Measurements from ENCODE around the gene LPO.

The LPO gene

DNA sequence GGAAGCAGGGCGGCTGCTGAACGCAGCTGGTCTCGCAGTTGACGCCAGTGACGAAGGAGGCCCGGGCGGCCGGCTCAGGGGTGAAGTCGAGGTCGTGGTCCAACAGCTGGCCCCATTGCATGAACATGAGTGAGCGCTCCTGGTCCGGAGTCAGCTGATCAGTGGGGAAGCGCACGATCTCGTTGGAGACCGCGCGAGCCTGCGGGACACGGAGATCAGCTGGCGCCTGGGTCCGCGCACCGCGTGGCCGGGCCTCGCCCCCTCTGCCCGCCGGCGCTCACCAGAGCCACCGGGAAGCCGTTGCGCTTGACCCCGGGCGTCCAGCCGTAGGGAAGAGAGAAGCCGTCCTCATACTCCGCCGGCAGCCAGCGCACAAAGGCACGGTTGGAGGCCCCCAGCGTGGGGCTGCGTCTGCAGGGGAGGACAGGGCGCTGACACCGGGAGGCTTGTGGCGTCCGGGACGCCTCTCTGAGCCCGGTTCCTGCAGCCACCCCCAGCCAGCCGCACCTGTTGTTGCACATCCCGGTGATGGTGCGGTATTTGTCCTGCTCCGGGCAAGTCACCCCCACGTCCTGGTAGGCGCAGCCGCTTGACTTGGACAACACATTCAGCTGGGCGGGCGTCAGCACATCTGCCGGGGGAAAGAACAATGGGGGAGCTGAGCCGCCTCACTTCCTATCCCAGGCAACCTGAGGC lies 40.8 kb downstream of the LPO start:
- H3K4me3 ChIP-seq (ENCODE audit: low read depth, low read length): no peak overlapping the region
- no peak overlapping the region for H3K9ac ChIP-seq (ENCODE audit: low read depth, low read length)
- peaks cover 5% of the 10 kb centered on the region; the same call in 1 of the 2 replicates for H3K4me1 ChIP-seq (ENCODE audit: control insufficient read depth, insufficient read depth, low read length)
- H3K27ac ChIP-seq (ENCODE audit: low read depth, low read length): no peak overlapping the region
- H3K36me3 ChIP-seq (ENCODE audit: control insufficient read depth, insufficient read depth, low read length): no peaks in the 10 kb centered on the region
- H3K27me3 ChIP-seq (ENCODE audit: control insufficient read depth, insufficient read depth, low read length): peaks cover 21% of the 10 kb centered on the region
- no peaks in the 10 kb centered on the region for H3K9me3 ChIP-seq (ENCODE audit: control insufficient read depth, insufficient read depth, low read length)

DNA sequence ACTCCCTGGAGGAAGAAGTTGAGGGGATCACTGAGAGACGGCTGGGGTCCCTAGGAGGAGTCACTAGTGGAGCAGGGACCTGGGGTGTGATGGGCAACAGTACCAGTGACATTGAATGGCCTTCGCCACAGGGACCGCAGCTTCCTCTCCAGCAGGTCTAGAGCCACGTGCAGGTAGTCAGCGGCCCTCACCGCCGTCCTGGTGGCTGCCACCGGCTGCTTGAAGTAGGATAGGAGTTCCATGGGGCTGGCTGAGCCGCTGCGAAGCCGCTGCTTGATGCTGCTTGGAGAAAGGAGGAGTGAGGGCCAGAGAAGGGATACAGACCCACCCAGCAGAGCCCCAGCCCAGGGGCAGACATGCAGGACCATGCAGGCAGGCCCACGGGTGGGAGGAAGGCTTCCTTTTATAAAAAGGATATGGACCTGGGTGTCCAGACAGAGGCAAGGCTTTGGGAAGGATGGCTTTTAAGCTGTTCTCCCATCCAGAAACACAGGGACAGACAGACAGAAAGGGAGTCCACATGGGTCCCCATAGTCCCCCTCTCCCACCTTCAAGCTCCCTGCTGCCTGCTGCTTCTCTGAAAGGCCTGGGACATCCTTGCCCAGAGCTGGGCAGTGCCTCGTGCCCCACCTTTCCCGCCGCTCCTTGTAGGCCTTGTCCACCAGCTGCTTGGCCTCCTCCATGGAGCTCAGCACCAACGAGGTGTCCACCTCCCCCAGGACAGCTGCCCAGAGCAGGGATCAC lies 41.5 kb downstream of the LPO start:
- H3K27me3 ChIP-seq (ENCODE audit: control insufficient read depth, insufficient read depth, low read length): peaks cover 21% of the 10 kb centered on the region
- no peak overlapping the region for H3K4me3 ChIP-seq (ENCODE audit: low read depth, low read length)
- H3K9me3 ChIP-seq (ENCODE audit: control insufficient read depth, insufficient read depth, low read length): no peaks in the 10 kb centered on the region
- H3K27ac ChIP-seq (ENCODE audit: low read depth, low read length): no peak overlapping the region
- no peak overlapping the region for H3K9ac ChIP-seq (ENCODE audit: low read depth, low read length)
- H3K4me1 ChIP-seq (ENCODE audit: control insufficient read depth, insufficient read depth, low read length): peaks cover 12% of the 10 kb centered on the region
- no peaks in the 10 kb centered on the region for H3K36me3 ChIP-seq (ENCODE audit: control insufficient read depth, insufficient read depth, low read length)

DNA sequence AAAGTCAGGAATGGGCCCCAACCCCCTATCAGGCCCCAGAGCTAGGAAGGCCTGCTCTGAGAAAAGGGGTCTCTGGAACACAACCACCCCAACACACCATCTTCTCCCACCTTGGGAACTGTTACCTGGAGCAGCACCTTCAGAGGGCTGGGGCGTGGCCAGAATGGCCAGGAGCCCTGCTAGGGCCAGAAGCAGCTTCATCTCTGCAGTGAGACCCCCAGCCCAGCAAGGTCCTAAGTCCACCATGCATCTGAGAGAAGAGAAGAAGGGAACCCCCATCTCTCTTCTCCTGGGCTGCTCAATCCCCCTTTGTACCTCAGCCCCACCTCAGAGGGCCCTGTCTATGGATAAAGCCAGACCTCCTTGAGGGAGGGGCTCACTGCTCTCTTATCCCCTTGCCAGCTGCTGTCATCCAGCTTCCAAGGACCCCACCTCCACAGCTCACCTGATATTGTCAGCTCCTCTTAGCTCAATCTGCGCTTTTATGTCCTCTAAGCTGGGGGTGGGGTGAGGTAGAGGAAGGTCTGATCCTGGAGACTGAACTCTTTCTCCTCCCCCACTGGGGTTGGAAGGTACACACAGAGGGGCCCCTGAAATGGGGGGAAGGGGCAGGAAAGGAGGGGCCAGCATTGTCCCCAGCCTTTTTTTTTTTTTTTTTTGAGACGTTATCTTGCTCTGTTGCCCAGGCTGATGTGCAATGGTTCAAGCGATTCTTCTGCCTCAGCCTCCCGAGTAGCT lies 42.3 kb downstream of the LPO start, which contains the start of gene MPO:
Gene MPO, minus strand, starts transcription at position 456 of the 738 bp plus-strand sequence. Its CDS starts 177 bp downstream, at position 279.
- Histone ChIP-seq H3K9ac (ENCODE audit: low read depth, low read length) (no peak within 1 kb of the TSS), H3K27me3 (ENCODE audit: control insufficient read depth, insufficient read depth, low read length) (peaks cover 21% of the 10 kb centered on the region), H3K9me3 (ENCODE audit: control insufficient read depth, insufficient read depth, low read length) (no peaks in the 10 kb centered on the region), H3K36me3 (ENCODE audit: control insufficient read depth, insufficient read depth, low read length) (no peaks in the 10 kb centered on the region), H3K4me1 (ENCODE audit: control insufficient read depth, insufficient read depth, low read length) (peaks cover 16% of the 10 kb centered on the region), H3K27ac (ENCODE audit: low read depth, low read length) (no peak within 1 kb of the TSS), H3K4me3 (ENCODE audit: low read depth, low read length) (no peak within 1 kb of the TSS)

DNA sequence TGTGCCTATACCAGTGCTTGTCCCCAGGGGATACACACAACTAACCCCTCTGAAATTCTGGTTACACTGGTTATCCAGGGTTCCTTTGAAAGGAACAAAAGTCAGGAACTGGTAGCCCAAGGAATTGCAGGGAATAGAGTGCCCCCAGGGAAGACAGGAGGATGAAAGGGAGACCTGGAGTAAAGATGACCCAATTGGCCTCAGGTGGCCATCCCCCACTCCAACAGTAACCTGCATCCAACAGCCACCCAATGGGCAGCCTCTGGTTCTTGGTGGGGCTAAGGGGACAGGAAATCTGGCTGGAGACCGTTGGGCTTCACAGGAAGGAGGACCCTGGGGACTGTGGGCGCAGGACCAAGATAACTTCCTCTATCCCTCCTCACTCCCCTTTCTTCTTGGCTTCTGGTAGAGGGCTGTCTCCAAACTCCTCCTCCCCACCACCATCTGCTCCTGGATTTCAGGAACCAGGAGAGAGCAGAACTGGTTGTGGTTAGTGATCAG lies 43.2 kb downstream of the LPO start:
- Histone ChIP-seq H3K4me3 (ENCODE audit: low read depth, low read length) (no peak overlapping the region), H3K27me3 (ENCODE audit: control insufficient read depth, insufficient read depth, low read length) (peaks cover 21% of the 10 kb centered on the region), H3K9me3 (ENCODE audit: control insufficient read depth, insufficient read depth, low read length) (no peaks in the 10 kb centered on the region), H3K9ac (ENCODE audit: low read depth, low read length) (no peak overlapping the region), H3K4me1 (ENCODE audit: control insufficient read depth, insufficient read depth, low read length) (peaks cover 16% of the 10 kb centered on the region), H3K27ac (ENCODE audit: low read depth, low read length) (no peak overlapping the region), H3K36me3 (ENCODE audit: control insufficient read depth, insufficient read depth, low read length) (no peaks in the 10 kb centered on the region)

DNA sequence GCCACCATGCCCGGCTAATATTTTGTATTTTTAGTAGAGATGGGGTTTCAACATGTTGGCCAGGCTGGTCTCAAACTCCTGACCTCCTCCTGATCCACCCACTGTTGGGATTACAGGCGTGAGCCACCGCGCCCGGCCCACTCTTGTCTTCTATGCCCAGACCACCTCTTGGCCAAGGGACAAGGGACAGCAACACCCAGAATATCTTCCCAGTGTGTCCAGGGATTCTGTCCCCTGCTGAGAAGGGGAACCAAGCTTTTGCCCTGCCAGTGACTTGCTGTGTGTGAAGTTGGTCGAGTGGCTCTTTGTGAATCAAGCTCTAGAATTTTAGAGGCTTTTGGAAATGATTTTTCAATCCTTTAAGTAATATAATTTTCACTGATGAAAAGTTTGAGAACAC lies 44.1 kb downstream of the LPO start:
- Histone ChIP-seq H3K27ac (ENCODE audit: low read depth, low read length) (no peak overlapping the region), H3K4me1 (ENCODE audit: control insufficient read depth, insufficient read depth, low read length) (peaks cover 16% of the 10 kb centered on the region), H3K4me3 (ENCODE audit: low read depth, low read length) (no peak overlapping the region), H3K9me3 (ENCODE audit: control insufficient read depth, insufficient read depth, low read length) (no peaks in the 10 kb centered on the region), H3K27me3 (ENCODE audit: control insufficient read depth, insufficient read depth, low read length) (peaks cover 18% of the 10 kb centered on the region), H3K9ac (ENCODE audit: low read depth, low read length) (no peak overlapping the region), H3K36me3 (ENCODE audit: control insufficient read depth, insufficient read depth, low read length) (no peaks in the 10 kb centered on the region)

DNA sequence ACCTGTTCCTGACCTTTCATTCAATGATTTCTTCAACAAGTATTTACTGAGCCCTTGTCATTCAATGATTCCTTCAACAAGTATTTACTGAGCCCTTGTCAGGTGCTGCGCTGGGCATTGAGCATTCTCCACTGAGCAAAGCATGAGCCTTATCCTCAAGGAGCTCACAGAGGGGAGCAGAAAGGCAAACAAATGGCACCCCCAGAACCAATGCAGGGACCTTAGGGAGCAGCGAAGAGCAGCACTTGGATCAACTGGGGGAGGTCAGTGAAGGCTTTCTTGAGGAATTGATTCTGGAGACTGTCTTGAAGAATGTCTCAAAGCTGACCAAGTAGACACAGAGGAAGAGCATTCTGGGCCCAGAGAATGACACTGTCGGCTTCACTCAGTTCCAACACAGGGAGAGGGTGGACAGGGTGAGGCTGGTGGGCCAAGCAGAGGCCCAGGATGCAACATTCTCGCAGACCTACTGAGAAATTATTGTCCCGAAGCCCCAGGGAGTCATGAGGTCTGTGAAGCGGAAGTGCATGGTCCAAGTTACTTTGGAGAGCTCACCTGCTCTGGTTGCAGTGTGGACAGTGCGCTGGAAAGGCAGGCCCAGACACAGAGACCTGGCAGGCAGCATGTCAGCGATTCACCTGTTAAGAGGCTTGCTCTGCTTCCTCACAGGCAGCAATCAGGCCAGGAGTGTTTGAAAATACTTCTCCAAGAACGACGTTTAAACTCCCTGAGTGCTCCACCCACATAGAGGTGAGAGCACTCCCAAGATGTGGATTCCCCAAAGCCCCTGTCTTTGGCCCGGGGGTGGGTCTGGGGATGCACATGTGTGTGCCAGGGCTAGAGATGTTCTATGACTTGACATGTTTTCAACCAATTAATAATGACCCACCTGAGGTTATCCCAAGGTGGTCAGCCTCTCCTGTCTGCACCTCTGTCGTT lies 45.6 kb downstream of the LPO start:
- Histone ChIP-seq H3K4me3 (ENCODE audit: low read depth, low read length) (no peak overlapping the region), H3K4me1 (ENCODE audit: control insufficient read depth, insufficient read depth, low read length) (peaks cover 14% of the 10 kb centered on the region), H3K27ac (ENCODE audit: low read depth, low read length) (peak overlapping the region; percentile 40), H3K9ac (ENCODE audit: low read depth, low read length) (no peak overlapping the region), H3K27me3 (ENCODE audit: control insufficient read depth, insufficient read depth, low read length) (peaks cover 8% of the 10 kb centered on the region), H3K36me3 (ENCODE audit: control insufficient read depth, insufficient read depth, low read length) (no peaks in the 10 kb centered on the region), H3K9me3 (ENCODE audit: control insufficient read depth, insufficient read depth, low read length) (no peaks in the 10 kb centered on the region)

DNA sequence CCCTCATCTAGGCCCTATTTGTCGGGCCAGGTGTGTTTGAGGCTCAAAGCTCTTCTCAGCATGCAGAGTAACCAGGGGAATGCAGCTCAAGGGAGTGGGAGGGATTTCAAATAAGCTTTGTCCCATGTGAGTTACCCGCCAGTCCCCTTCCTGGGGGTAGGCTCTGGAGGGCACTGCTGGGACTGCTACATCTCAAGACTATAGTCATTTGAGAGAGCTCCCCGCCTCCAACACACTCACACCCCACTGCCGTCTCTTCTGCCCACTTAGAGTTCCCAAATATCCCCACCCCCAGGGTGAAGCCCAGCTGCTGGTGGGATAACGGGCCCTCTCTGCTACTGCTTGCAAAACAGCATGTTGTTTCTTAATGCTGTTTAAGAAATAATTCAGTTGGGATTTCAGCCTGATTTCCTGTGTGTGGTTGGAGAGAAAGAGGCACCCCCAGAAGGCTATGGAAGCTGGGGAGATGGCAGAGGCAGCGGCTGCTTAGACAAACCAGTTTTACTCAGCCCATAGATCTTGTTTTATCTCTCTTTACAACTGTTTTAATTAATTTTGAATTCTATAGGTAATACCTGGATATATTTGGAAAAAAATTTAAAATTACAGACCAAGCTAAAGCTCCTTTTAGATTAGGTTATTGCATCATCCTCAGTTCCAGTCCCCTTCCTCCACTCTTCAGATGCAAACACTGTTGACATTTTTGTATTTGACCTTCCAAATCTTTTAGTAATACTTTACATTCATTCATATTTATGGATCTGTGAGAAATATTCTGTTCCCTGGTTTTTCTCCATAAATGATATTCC lies 46.4 kb downstream of the LPO start:
- H3K27ac ChIP-seq (ENCODE audit: low read depth, low read length): peak overlapping the region; percentile 40

DNA sequence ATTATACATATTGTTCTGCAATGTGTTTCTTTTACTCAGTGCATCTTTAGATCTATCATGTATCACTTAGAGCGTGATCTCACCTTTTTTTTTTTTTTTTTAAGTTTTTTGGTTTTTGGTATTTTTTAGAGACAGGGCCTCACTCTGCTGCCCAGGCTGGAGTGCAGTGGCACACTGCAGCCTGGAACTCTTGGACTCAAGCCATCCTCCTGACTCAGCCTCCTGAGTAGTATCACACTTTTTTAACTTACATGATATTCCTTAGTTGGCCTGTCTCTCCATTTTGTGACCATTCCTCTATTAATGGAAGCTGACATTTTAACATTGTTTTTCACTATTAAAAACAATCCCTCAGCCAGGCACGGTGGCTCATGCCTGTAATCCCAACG lies 47.0 kb downstream of the LPO start:
- Histone ChIP-seq H3K27ac (ENCODE audit: low read depth, low read length) (no peak overlapping the region), H3K36me3 (ENCODE audit: control insufficient read depth, insufficient read depth, low read length) (no peaks in the 10 kb centered on the region), H3K4me3 (ENCODE audit: low read depth, low read length) (no peak overlapping the region), H3K4me1 (ENCODE audit: control insufficient read depth, insufficient read depth, low read length) (peaks cover 11% of the 10 kb centered on the region), H3K27me3 (ENCODE audit: control insufficient read depth, insufficient read depth, low read length) (no peaks in the 10 kb centered on the region; the same call in 1 of the 2 replicates), H3K9me3 (ENCODE audit: control insufficient read depth, insufficient read depth, low read length) (no peaks in the 10 kb centered on the region), H3K9ac (ENCODE audit: low read depth, low read length) (no peak overlapping the region)

More for the DNA sequence above, 46.4 kb downstream of the LPO start:
- H3K4me3 ChIP-seq (ENCODE audit: low read depth, low read length): no peak overlapping the region
- peaks cover 11% of the 10 kb centered on the region for H3K4me1 ChIP-seq (ENCODE audit: control insufficient read depth, insufficient read depth, low read length)
- H3K36me3 ChIP-seq (ENCODE audit: control insufficient read depth, insufficient read depth, low read length): no peaks in the 10 kb centered on the region
- no peaks in the 10 kb centered on the region; the same call in 1 of the 2 replicates for H3K27me3 ChIP-seq (ENCODE audit: control insufficient read depth, insufficient read depth, low read length)
- no peak overlapping the region for H3K9ac ChIP-seq (ENCODE audit: low read depth, low read length)
- H3K9me3 ChIP-seq (ENCODE audit: control insufficient read depth, insufficient read depth, low read length): no peaks in the 10 kb centered on the region

DNA sequence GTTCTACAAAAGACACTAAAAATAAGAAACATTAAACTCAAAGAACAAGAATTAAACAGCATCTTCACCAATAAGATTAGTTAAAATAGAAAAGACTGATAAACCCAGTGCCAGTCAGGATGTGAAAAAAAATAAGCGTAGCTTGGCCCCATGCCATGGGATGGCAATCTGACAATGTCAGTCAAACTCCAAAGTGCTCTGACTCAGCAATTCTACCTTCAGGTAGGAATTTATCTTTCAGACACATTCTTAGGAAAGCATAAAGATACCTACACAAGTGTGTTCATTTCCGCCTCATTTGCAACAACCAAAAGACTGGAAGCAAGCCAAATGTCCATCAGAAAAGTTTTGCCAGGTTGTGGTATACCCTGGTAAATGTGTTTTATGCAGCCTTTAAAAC lies 51.5 kb downstream of the LPO start:
- Histone ChIP-seq H3K4me1 (ENCODE audit: control insufficient read depth, insufficient read depth, low read length) (peaks cover 5% of the 10 kb centered on the region), H3K9me3 (ENCODE audit: control insufficient read depth, insufficient read depth, low read length) (no peaks in the 10 kb centered on the region), H3K27me3 (ENCODE audit: control insufficient read depth, insufficient read depth, low read length) (no peaks in the 10 kb centered on the region), H3K4me3 (ENCODE audit: low read depth, low read length) (no peak overlapping the region), H3K36me3 (ENCODE audit: control insufficient read depth, insufficient read depth, low read length) (no peaks in the 10 kb centered on the region), H3K9ac (ENCODE audit: low read depth, low read length) (no peak overlapping the region), H3K27ac (ENCODE audit: low read depth, low read length) (no peak overlapping the region)

Data from HUES48 (cell line).